Measurements from ENCODE around the gene VAT1L.

Gene VAT1L

GRCh38 chr16:77874347-77874746 lies 86.0 kb downstream of the VAT1L start:
- DNase-seq: no peak

GRCh38 chr16:77876776-77877175 lies 88.4 kb downstream of the VAT1L start:
- DNase-seq: no peak

- no peak for DNase-seq
These were observed 89.5 kb downstream of the VAT1L start for GRCh38 chr16:77877712-77878347.

GRCh38 chr16:77881355-77882030 lies 93.1 kb downstream of the VAT1L start:
- no peak for DNase-seq

GRCh38 chr16:77882358-77882757 lies 94.0 kb downstream of the VAT1L start:
- no peak for DNase-seq

GRCh38 chr16:77885571-77886295 lies 97.4 kb downstream of the VAT1L start:
- DNase-seq: no peak

GRCh38 chr16:77888871-77889270 lies 100.5 kb downstream of the VAT1L start:
- DNase-seq: no peak

- DNase-seq: no peak
These were observed 101.7 kb downstream of the VAT1L start for GRCh38 chr16:77890075-77890474.

- DNase-seq: no peak
These were observed 105.8 kb downstream of the VAT1L start for GRCh38 chr16:77894162-77894561.

GRCh38 chr16:77895962-77896361 lies 107.6 kb downstream of the VAT1L start:
- no peak for DNase-seq

- no peak for DNase-seq
These were observed 108.2 kb downstream of the VAT1L start for GRCh38 chr16:77896415-77897128.

GRCh38 chr16:77897129-77897437 lies 108.7 kb downstream of the VAT1L start:
- no peak for DNase-seq

GRCh38 chr16:77897831-77898605 lies 109.7 kb downstream of the VAT1L start:
- DNase-seq: no peak

- peak; percentile 53 for DNase-seq
These were observed 110.4 kb downstream of the VAT1L start for GRCh38 chr16:77898671-77899211.

GRCh38 chr16:77899416-77899815 lies 111.1 kb downstream of the VAT1L start:
- DNase-seq: no peak

- DNase-seq: no peak
These were observed 117.1 kb downstream of the VAT1L start for GRCh38 chr16:77905374-77905920.

- DNase-seq: no peak
These were observed 121.7 kb downstream of the VAT1L start for GRCh38 chr16:77910021-77910420.

GRCh38 chr16:77912617-77913016 lies 124.3 kb downstream of the VAT1L start:
- no peak for DNase-seq

GRCh38 chr16:77913738-77914253 lies 125.4 kb downstream of the VAT1L start:
- no peak for DNase-seq

- DNase-seq: no peak
These were observed 127.7 kb downstream of the VAT1L start for GRCh38 chr16:77916111-77916510.

GRCh38 chr16:77917971-77918370 lies 129.6 kb downstream of the VAT1L start:
- DNase-seq: no peak
